ENCODE results near the gene GMPR.
"Not testable (repeated sequence)": the region's sequence is repeated elsewhere in the genome, so short reads cannot be mapped to it uniquely, and the experiment has no call there.

Gene GMPR

DNA sequence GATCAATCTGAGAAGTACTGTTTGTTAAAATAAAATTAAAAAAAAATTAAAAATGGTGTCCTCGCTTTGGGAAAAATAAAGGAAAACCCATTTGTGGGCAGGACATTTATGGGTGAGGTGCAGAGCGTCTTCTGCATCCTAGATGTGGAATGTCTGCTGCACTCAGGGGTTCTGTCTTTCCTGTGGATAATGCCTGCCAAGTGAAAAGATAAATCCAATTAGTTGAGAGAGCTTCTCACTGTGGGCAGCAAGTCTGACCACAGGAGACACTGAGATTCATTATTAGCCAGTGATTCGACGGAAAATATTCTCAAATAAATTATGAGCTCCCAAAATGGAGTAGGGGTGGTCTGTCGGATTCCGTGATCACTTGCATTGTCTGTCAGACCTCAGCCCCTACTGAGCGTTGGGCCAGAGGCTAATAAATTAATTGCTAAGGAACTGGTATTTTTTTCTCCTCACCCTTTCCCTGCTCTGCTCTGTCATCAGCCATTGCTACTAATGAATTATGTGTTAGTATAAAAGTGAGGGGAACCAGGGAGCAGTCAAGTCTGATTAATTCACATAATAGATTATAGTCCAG lies 10.0 kb downstream of the GMPR start:
- H3K79me2 ChIP-seq (ENCODE audit: control insufficient read depth, insufficient read depth, low read length, unreplicated experiment) = no peaks in the 10 kb centered on the region
- H3K4me1 ChIP-seq (ENCODE audit: control insufficient read depth, insufficient read depth, low read length, unreplicated experiment) = peaks cover 11% of the 10 kb centered on the region
- no peaks in the 10 kb centered on the region for H3K27me3 ChIP-seq (ENCODE audit: insufficient read depth, low read length)
- no peak overlapping the region for H3K4me3 ChIP-seq (ENCODE audit: low read depth, low read length)
- H2AFZ ChIP-seq (ENCODE audit: low read length, unreplicated experiment) = no peak overlapping the region
- no peak overlapping the region for H3K27ac ChIP-seq (ENCODE audit: low read depth, low read length)
- 0 out of 2 replicates have a peak, but pooled peaks cover 7% of the 10 kb centered on the region for H3K36me3 ChIP-seq (ENCODE audit: insufficient read depth, low read length)

DNA sequence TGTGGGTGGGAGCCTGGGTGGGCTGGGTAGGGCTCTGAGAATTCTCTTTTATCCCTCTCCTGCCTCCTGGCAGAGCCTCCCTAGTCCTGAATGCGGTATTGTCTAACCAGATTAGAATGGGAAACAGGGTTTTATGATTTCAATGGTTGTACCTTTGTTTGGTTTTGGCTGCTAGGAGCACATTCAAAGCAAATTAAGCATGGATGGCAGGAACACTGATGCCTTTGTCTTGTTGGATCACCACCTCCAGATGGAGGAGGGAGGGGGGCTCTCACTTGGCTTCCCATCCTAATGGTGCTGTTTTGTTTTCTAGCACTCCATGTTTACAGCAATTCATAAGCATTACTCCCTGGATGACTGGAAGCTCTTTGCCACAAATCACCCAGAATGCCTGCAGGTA lies 11.6 kb downstream of the GMPR start:
- H3K4me3 ChIP-seq (ENCODE audit: low read depth, low read length) = no peak overlapping the region
- no peak overlapping the region for H3K27ac ChIP-seq (ENCODE audit: low read depth, low read length)
- H3K4me1 ChIP-seq (ENCODE audit: control insufficient read depth, insufficient read depth, low read length, unreplicated experiment) = peaks cover 2% of the 10 kb centered on the region
- H2AFZ ChIP-seq (ENCODE audit: low read length, unreplicated experiment) = no peak overlapping the region
- H3K27me3 ChIP-seq (ENCODE audit: insufficient read depth, low read length) = no peaks in the 10 kb centered on the region
- no peaks in the 10 kb centered on the region for H3K79me2 ChIP-seq (ENCODE audit: control insufficient read depth, insufficient read depth, low read length, unreplicated experiment)
- H3K36me3 ChIP-seq (ENCODE audit: insufficient read depth, low read length) = 0 out of 2 replicates have a peak, but pooled peaks cover 7% of the 10 kb centered on the region

DNA sequence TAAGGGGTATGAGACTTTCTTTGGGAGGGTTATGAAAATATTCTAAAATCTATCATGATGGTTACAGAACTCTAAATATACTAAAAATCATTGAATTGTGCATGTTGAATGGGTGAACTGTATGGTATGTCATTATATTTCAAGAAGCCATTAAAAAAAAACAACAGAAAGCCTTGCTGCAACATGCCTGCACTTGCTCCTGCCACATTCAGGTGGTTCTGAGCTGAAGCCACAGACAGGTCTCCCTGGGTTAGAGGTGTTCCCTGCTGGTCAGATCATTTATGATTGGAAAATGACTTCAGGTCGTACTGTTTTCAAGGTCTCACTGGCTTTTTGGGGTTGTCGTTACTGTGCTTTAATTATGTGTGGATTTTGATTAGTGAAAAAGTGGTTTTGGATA lies 13.3 kb downstream of the GMPR start:
- no peak overlapping the region for H3K4me3 ChIP-seq (ENCODE audit: low read depth, low read length)
- no peak overlapping the region for H3K27ac ChIP-seq (ENCODE audit: low read depth, low read length)
- peaks cover 11% of the 10 kb centered on the region; the same call in 1 of the 2 replicates for H3K36me3 ChIP-seq (ENCODE audit: insufficient read depth, low read length)
- H3K4me1 ChIP-seq (ENCODE audit: control insufficient read depth, insufficient read depth, low read length, unreplicated experiment) = no peaks in the 10 kb centered on the region
- H2AFZ ChIP-seq (ENCODE audit: low read length, unreplicated experiment) = no peak overlapping the region
- H3K27me3 ChIP-seq (ENCODE audit: insufficient read depth, low read length) = no peaks in the 10 kb centered on the region
- H3K79me2 ChIP-seq (ENCODE audit: control insufficient read depth, insufficient read depth, low read length, unreplicated experiment) = no peaks in the 10 kb centered on the region

DNA sequence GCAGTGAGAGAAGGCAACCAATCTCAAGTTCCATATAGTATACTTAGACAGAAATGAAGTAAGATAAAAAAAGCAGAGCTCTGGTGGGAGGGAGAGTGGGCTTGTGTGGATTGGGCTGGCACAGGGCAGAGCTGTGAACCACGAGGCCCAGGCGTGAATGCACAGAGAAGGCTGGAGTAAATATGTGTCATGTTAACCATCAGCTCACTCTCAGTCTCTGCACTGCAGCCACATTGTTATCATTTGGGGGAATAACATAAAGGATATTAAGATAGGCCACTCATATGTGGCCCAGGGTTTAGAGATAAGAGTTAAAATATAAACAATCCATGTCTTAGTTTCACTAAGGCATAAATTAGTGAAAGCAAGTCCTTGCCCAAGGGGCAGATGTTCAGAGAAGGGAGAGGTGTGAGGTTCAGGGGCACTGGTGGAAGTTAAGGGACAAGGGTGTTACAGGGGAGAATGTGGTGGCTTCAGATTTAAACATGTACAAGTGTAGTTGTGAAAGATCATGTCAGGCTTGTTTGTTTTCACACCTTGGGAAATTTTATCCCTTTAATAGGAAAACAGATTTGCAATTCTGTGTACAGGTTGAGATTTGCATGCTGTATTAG lies 14.4 kb downstream of the GMPR start:
- no peaks in the 10 kb centered on the region for H3K4me1 ChIP-seq (ENCODE audit: control insufficient read depth, insufficient read depth, low read length, unreplicated experiment)
- H3K27ac ChIP-seq (ENCODE audit: low read depth, low read length) = no peak overlapping the region
- H3K79me2 ChIP-seq (ENCODE audit: control insufficient read depth, insufficient read depth, low read length, unreplicated experiment) = no peaks in the 10 kb centered on the region
- H2AFZ ChIP-seq (ENCODE audit: low read length, unreplicated experiment) = no peak overlapping the region
- no peaks in the 10 kb centered on the region for H3K27me3 ChIP-seq (ENCODE audit: insufficient read depth, low read length)
- no peak overlapping the region for H3K4me3 ChIP-seq (ENCODE audit: low read depth, low read length)
- H3K36me3 ChIP-seq (ENCODE audit: insufficient read depth, low read length) = peaks cover 5% of the 10 kb centered on the region; the same call in 1 of the 2 replicates

DNA sequence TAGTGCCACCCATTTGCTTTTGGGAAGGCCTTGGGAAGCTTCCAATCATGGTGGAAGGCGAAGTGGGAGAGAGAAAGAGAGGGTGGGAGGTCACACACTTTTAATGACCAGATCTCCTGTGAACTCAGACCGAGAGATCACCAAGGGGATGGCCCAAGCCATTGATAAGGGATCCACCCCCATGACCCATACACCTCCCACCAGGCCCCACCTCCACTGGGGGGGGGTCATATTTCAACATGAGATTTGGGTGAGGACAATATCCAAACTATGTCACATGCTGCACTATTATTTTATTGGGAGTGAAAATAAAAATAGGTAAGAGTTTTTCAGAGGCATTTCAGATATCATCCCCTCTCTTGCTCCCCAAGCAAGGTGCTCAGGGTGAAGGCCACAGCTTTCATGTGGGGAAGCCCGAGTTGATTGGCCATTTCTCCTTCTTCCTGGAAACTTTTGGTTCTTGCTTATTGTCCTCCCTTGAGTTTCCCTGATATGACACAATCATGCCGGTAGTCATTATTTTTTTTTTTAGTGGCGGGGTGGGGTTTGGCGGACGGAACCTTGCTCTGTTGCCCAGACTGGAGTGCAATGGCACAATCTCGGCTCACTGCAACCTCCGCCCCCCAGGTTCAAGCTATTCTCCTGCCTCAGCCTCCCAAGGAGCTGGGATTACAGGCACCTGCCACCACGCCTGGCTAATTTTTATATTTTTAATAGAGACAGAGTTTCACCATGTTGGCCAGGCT lies 15.2 kb downstream of the GMPR start:
- Histone ChIP-seq H3K79me2 (ENCODE audit: control insufficient read depth, insufficient read depth, low read length, unreplicated experiment) (no peaks in the 10 kb centered on the region), H3K36me3 (ENCODE audit: insufficient read depth, low read length) (peaks cover 5% of the 10 kb centered on the region; the same call in 1 of the 2 replicates), H2AFZ (ENCODE audit: low read length, unreplicated experiment) (no peak overlapping the region), H3K27me3 (ENCODE audit: insufficient read depth, low read length) (no peaks in the 10 kb centered on the region), H3K4me3 (ENCODE audit: low read depth, low read length) (no peak overlapping the region), H3K27ac (ENCODE audit: low read depth, low read length) (no peak overlapping the region), H3K4me1 (ENCODE audit: control insufficient read depth, insufficient read depth, low read length, unreplicated experiment) (no peaks in the 10 kb centered on the region)

DNA sequence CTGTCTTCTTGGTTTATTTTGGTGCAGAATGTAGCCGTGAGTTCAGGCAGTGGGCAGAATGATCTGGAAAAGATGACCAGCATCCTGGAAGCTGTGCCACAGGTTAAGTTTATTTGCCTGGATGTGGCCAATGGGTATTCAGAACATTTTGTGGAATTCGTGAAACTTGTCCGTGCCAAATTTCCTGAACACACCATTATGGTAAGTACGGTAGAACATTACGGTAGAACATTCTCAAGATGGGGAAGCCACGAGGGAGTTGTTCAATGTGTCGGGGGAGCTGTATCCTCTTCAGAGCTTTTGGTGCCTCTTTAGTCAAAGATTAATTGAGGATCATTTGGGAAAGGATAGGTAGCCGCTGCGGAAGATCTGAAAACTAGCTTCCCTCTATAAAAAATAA lies 16.1 kb downstream of the GMPR start:
- no peaks in the 10 kb centered on the region for H3K4me1 ChIP-seq (ENCODE audit: control insufficient read depth, insufficient read depth, low read length, unreplicated experiment)
- H3K27me3 ChIP-seq (ENCODE audit: insufficient read depth, low read length) = no peaks in the 10 kb centered on the region
- no peak overlapping the region for H3K4me3 ChIP-seq (ENCODE audit: low read depth, low read length)
- H3K36me3 ChIP-seq (ENCODE audit: insufficient read depth, low read length) = peaks cover 5% of the 10 kb centered on the region; the same call in 1 of the 2 replicates
- H2AFZ ChIP-seq (ENCODE audit: low read length, unreplicated experiment) = no peak overlapping the region
- no peak overlapping the region for H3K27ac ChIP-seq (ENCODE audit: low read depth, low read length)
- no peaks in the 10 kb centered on the region for H3K79me2 ChIP-seq (ENCODE audit: control insufficient read depth, insufficient read depth, low read length, unreplicated experiment)

DNA sequence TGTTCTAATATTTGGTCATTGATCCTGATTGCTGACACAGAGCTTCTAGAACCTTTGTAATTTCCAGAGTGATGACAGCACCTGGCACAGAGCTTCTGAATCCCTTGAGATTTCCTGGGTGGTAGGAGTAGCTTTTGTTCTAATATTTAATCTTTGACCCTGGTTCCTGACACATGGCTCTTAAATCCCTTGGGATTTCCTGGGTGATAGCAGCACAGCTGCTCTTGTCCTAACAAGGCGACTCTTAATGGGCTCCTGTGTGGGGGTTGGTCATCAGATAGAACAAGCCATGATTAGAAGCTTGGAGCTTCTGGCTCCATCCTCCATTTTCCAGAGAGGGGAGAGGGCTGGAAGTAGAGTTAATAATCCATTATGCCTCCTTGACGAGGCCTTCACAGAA lies 18.4 kb downstream of the GMPR start:
- Histone ChIP-seq H3K4me3 (ENCODE audit: low read depth, low read length) (no peak overlapping the region), H3K27me3 (ENCODE audit: insufficient read depth, low read length) (no peaks in the 10 kb centered on the region), H3K4me1 (ENCODE audit: control insufficient read depth, insufficient read depth, low read length, unreplicated experiment) (no peaks in the 10 kb centered on the region), H3K36me3 (ENCODE audit: insufficient read depth, low read length) (peaks cover 5% of the 10 kb centered on the region; the same call in 1 of the 2 replicates), H2AFZ (ENCODE audit: low read length, unreplicated experiment) (no peak overlapping the region), H3K27ac (ENCODE audit: low read depth, low read length) (no peak overlapping the region), H3K79me2 (ENCODE audit: control insufficient read depth, insufficient read depth, low read length, unreplicated experiment) (no peaks in the 10 kb centered on the region)

DNA sequence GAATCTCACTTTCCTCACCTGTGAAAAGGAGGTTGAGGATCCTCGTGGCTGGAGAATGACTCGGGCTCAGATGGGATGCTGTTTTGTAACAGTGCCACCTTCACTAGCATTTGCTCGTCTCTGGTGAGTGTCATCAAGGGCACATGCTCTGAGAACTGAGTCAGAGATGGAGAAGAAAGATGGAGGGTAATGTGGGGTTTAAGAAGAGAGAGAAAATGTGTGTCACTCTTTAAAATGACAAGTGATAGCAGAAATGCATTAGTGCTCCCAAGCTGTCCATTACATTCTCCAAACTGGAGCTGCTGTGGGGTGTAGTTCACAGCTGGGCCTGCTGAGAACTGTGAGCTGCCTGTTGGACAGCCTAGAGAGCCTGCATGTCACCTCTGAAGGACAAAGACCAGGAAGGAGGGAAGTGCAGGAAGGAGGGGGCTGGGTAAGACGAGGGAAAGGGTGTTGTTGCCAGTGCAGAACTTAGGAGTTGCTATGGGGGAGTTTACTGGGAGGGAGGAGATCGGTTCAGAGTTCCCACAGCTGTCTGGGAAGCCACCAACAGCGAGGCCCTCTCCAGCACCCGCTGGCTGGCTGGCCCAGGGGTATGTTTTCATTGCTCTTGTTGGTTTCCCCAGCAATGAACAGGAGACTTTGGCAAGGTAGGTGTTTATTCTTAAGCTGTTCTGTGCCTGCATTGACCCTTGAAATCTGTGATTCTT lies 19.8 kb downstream of the GMPR start:
- Histone ChIP-seq H3K4me1 (ENCODE audit: control insufficient read depth, insufficient read depth, low read length, unreplicated experiment) (no peaks in the 10 kb centered on the region), H3K36me3 (ENCODE audit: insufficient read depth, low read length) (peaks cover 5% of the 10 kb centered on the region; the same call in 1 of the 2 replicates), H3K27ac (ENCODE audit: low read depth, low read length) (no peak overlapping the region), H2AFZ (ENCODE audit: low read length, unreplicated experiment) (no peak overlapping the region), H3K4me3 (ENCODE audit: low read depth, low read length) (no peak overlapping the region), H3K79me2 (ENCODE audit: control insufficient read depth, insufficient read depth, low read length, unreplicated experiment) (no peaks in the 10 kb centered on the region), H3K27me3 (ENCODE audit: insufficient read depth, low read length) (no peaks in the 10 kb centered on the region)

DNA sequence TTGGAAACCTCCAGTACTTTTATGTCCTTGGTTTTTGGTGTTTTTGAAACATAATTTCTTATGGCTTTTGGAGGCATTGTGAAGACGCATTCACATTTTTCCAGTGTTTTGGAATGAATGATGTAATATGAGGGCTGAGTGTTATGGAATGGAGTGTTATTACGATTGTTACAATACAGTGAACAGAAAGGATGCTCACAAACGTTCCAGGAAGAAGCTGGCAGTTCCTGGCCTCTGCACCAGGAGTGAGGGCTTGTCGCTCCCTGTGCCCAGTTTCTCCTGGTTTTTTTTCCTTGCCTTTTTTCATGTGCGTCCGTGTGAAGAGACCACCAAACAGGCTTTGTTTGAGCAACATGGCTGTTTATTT lies 20.3 kb downstream of the GMPR start:
- Histone ChIP-seq H3K4me3 (ENCODE audit: low read depth, low read length) (no peak overlapping the region), H3K27me3 (ENCODE audit: insufficient read depth, low read length) (no peaks in the 10 kb centered on the region), H2AFZ (ENCODE audit: low read length, unreplicated experiment) (no peak overlapping the region), H3K4me1 (ENCODE audit: control insufficient read depth, insufficient read depth, low read length, unreplicated experiment) (no peaks in the 10 kb centered on the region), H3K79me2 (ENCODE audit: control insufficient read depth, insufficient read depth, low read length, unreplicated experiment) (no peaks in the 10 kb centered on the region), H3K27ac (ENCODE audit: low read depth, low read length) (no peak overlapping the region), H3K36me3 (ENCODE audit: insufficient read depth, low read length) (peaks cover 5% of the 10 kb centered on the region; the same call in 1 of the 2 replicates)

DNA sequence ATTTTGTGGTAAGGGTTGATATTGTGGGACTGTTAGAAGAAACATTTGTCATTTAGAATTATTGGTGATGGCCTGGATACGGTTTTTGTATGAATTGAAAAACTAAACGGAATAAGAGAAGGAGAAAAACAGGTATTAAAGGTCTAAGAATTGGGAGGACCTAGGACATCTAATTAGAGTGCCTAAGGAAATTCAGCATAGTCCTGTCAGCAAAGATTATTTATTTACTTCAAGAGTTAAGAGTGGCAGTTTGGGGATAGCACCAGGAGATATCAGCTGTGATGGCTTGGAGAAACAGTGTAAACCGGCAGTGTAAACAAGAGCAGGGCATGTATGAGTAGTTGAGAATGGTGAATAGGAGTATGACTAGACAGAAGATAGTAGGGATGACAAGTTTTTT lies 21.2 kb downstream of the GMPR start:
- H3K36me3 ChIP-seq (ENCODE audit: insufficient read depth, low read length); H3K4me1 ChIP-seq (ENCODE audit: control insufficient read depth, insufficient read depth, low read length, unreplicated experiment); H3K4me3 ChIP-seq (ENCODE audit: low read depth, low read length); H2AFZ ChIP-seq (ENCODE audit: low read length, unreplicated experiment); H3K79me2 ChIP-seq (ENCODE audit: control insufficient read depth, insufficient read depth, low read length, unreplicated experiment); H3K27me3 ChIP-seq (ENCODE audit: insufficient read depth, low read length); H3K27ac ChIP-seq (ENCODE audit: low read depth, low read length): not testable (repeated sequence)
